HUES48 (cell line): ENCODE results near the gene KNG1.
"Not testable (repeated sequence)": the region's sequence is repeated elsewhere in the genome, so short reads cannot be mapped to it uniquely, and the experiment has no call there.

Experiments used
- H3K27ac ChIP-seq: one replicate; pipeline ENCODE4 v1.7.0; 2013; ENCODE audit warnings: low read depth, low read length, inconsistent platforms
- H3K27me3 ChIP-seq: 2 replicates; pipeline ENCODE4 v1.6.1; 2013; ENCODE audit warnings: mild to moderate bottlenecking, low read length; ENCODE audit not compliant: control insufficient read depth, insufficient read depth
- H3K36me3 ChIP-seq: 2 replicates; pipeline ENCODE4 v1.6.1; 2013; ENCODE audit warnings: low read length; ENCODE audit not compliant: control insufficient read depth, insufficient read depth
- H3K4me1 ChIP-seq: 2 replicates; pipeline ENCODE4 v1.6.1; 2013; ENCODE audit warnings: mild to moderate bottlenecking, low read length; ENCODE audit not compliant: control insufficient read depth, insufficient read depth
- H3K4me3 ChIP-seq: 2 replicates; pipeline ENCODE4 v1.5.1; 2013; ENCODE audit warnings: mild to moderate bottlenecking, low read depth, low read length
- H3K9ac ChIP-seq: 2 replicates; pipeline ENCODE4 v1.6.1; 2013; ENCODE audit warnings: mild to moderate bottlenecking, low read depth, low read length, moderate library complexity
- H3K9me3 ChIP-seq: 2 replicates; pipeline ENCODE4 v1.6.1; 2013; ENCODE audit warnings: low read length; ENCODE audit not compliant: control insufficient read depth, insufficient read depth

KNG1 gene

GRCh38 chr3:186687120-186687651, 30.0 kb upstream of the KNG1 start:
- Histone ChIP-seq H3K27me3 (no peaks in the 10 kb centered on the region), H3K9me3 (0 out of 2 replicates have a peak, but pooled peaks cover 8% of the 10 kb centered on the region)

GRCh38 chr3:186690304-186690703, 26.9 kb upstream of the KNG1 start:
- H3K27ac ChIP-seq, H3K4me1 ChIP-seq, H3K4me3 ChIP-seq, H3K27me3 ChIP-seq, H3K9me3 ChIP-seq, H3K36me3 ChIP-seq, H3K9ac ChIP-seq: not testable (repeated sequence)

More at GRCh38 chr3:186687120-186687651, 30.0 kb upstream of the KNG1 start:
- H3K4me1 ChIP-seq, result no peaks in the 10 kb centered on the region
- H3K9ac ChIP-seq, result no peak overlapping the region
- no peak overlapping the region for H3K4me3 ChIP-seq
- no peak overlapping the region for H3K27ac ChIP-seq
- no peaks in the 10 kb centered on the region for H3K36me3 ChIP-seq

- H3K9ac ChIP-seq, result no peak overlapping the region
- H3K27ac ChIP-seq, result no peak overlapping the region
- no peaks in the 10 kb centered on the region for H3K36me3 ChIP-seq
- no peak overlapping the region for H3K4me3 ChIP-seq
- H3K4me1 ChIP-seq, result peaks cover 6% of the 10 kb centered on the region; the same call in 1 of the 2 replicates
- H3K27me3 ChIP-seq, result no peaks in the 10 kb centered on the region
- H3K9me3 ChIP-seq, result no peaks in the 10 kb centered on the region
Measured at GRCh38 chr3:186691676-186692075, 25.5 kb upstream of the KNG1 start.

- Histone ChIP-seq H3K4me1 (peaks cover 6% of the 10 kb centered on the region; the same call in 1 of the 2 replicates), H3K4me3 (no peak overlapping the region), H3K27ac (no peak overlapping the region), H3K9me3 (no peaks in the 10 kb centered on the region), H3K9ac (no peak overlapping the region), H3K27me3 (no peaks in the 10 kb centered on the region), H3K36me3 (no peaks in the 10 kb centered on the region)
Measured at GRCh38 chr3:186693843-186694242, 23.3 kb upstream of the KNG1 start.

GRCh38 chr3:186694288-186695032, 22.7 kb upstream of the KNG1 start:
- Histone ChIP-seq H3K9ac (no peak overlapping the region), H3K4me3 (no peak overlapping the region)

GRCh38 chr3:186696522-186696921, 20.6 kb upstream of the KNG1 start:
- Histone ChIP-seq H3K36me3 (no peaks in the 10 kb centered on the region), H3K27ac (no peak overlapping the region), H3K27me3 (no peaks in the 10 kb centered on the region), H3K9ac (no peak overlapping the region), H3K4me3 (no peak overlapping the region), H3K9me3 (no peaks in the 10 kb centered on the region), H3K4me1 (peaks cover 6% of the 10 kb centered on the region; the same call in 1 of the 2 replicates)

More at GRCh38 chr3:186694288-186695032, 22.7 kb upstream of the KNG1 start:
- Histone ChIP-seq H3K27me3 (no peaks in the 10 kb centered on the region), H3K4me1 (peaks cover 6% of the 10 kb centered on the region; the same call in 1 of the 2 replicates), H3K36me3 (no peaks in the 10 kb centered on the region), H3K27ac (no peak overlapping the region), H3K9me3 (no peaks in the 10 kb centered on the region)

- Histone ChIP-seq H3K9me3 (no peaks in the 10 kb centered on the region), H3K36me3 (no peaks in the 10 kb centered on the region), H3K4me1 (peaks cover 6% of the 10 kb centered on the region; the same call in 1 of the 2 replicates), H3K27me3 (no peaks in the 10 kb centered on the region), H3K27ac (no peak overlapping the region), H3K4me3 (no peak overlapping the region), H3K9ac (no peak overlapping the region)
Measured at GRCh38 chr3:186697510-186697909, 19.6 kb upstream of the KNG1 start.

GRCh38 chr3:186700267-186700666, 16.9 kb upstream of the KNG1 start:
- Histone ChIP-seq H3K36me3 (no peaks in the 10 kb centered on the region), H3K27me3 (no peaks in the 10 kb centered on the region), H3K9me3 (no peaks in the 10 kb centered on the region), H3K9ac (no peak overlapping the region), H3K4me1 (no peaks in the 10 kb centered on the region), H3K27ac (no peak overlapping the region), H3K4me3 (no peak overlapping the region)

- H3K27ac ChIP-seq, H3K4me3 ChIP-seq, H3K9ac ChIP-seq, H3K27me3 ChIP-seq, H3K9me3 ChIP-seq, H3K4me1 ChIP-seq, H3K36me3 ChIP-seq: not testable (repeated sequence)
Measured at GRCh38 chr3:186702451-186702850, 14.7 kb upstream of the KNG1 start.

- no peaks in the 10 kb centered on the region for H3K4me1 ChIP-seq
- no peak overlapping the region for H3K27ac ChIP-seq
- no peaks in the 10 kb centered on the region for H3K27me3 ChIP-seq
- H3K36me3 ChIP-seq, result no peaks in the 10 kb centered on the region
- H3K4me3 ChIP-seq, result no peak overlapping the region
- no peak overlapping the region for H3K9ac ChIP-seq
- no peaks in the 10 kb centered on the region for H3K9me3 ChIP-seq
Measured at GRCh38 chr3:186705882-186706780, 11.0 kb upstream of the KNG1 start.
